Measurements from ENCODE around the gene CKAP2. TPM values are rescaled to one million over a fixed set of nuclear protein-coding genes. Genes with fewer than 3 reads are reported as not detected.
"Not testable (repeated sequence)": the region's sequence is repeated elsewhere in the genome, so short reads cannot be mapped to it uniquely, and the experiment has no call there.

Gene CKAP2
- total and polyA plus RNA-seq, 2 experiments from 2014 or later, result 24.9 to 47.2 TPM

DNA sequence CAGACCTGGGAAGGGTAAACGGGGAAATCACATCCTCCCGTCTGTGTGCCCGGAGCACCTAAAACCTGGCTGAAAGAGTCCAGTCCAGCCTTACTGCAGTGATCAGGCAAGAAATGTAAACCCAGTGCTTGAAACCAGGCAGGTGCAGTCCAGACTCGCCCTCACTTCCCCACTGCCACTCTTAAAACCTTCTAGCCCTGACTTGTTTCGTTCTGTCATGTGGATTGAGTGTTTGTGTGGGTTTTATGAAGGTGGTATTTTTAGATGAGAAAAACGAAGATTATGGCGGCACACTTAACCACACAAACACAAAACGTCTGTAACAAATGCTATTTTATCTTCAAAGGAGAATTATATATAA is 839 bp upstream of the CKAP2 start:
- Histone ChIP-seq H3K4me1 (ENCODE audit: low read depth) (peaks cover 14% of the 10 kb centered on the region), H3K27ac (no peak overlapping the region), H3K36me3 (no peaks in the 10 kb centered on the region), H3K27me3 (no peaks in the 10 kb centered on the region), H3K4me3 (peak overlapping the region; percentile 75), H3K9me3 (ENCODE audit: low read depth) (no peaks in the 10 kb centered on the region)
- no peak for TF ChIP-seq CTCF (IDR thresholded peaks at IDR 0.05; ENCODE audit: low read depth, low read length)
- DNase-seq (ENCODE audit: low read depth in 1 of 2, low spot score in 1 of 2), result peak in 1 of 2 donors; percentile 10

- Histone ChIP-seq H3K4me3 (peak overlapping the region; percentile 75), H3K27me3 (no peaks in the 10 kb centered on the region), H3K9me3 (ENCODE audit: low read depth) (no peaks in the 10 kb centered on the region), H3K4me1 (ENCODE audit: low read depth) (peaks cover 14% of the 10 kb centered on the region), H3K27ac (peak overlapping the region; percentile 92), H3K36me3 (peaks cover 4% of the 10 kb centered on the region)
- peak; percentile 71 to 92 for DNase-seq (ENCODE audit: low read depth in 1 of 2, low spot score in 1 of 2)
- TF ChIP-seq CTCF (IDR thresholded peaks at IDR 0.05; ENCODE audit: low read depth, low read length), result no peak
Measured at GRCh38 chr13:52455677-52456041, 381 bp downstream of the CKAP2 start.

GRCh38 chr13:52459668-52460067 is 4.4 kb downstream of the CKAP2 start:
- H3K9me3 ChIP-seq (ENCODE audit: low read depth), result no peaks in the 10 kb centered on the region
- peaks cover 8% of the 10 kb centered on the region for H3K4me1 ChIP-seq (ENCODE audit: low read depth)
- H3K27ac ChIP-seq, result no peak overlapping the region
- no peak for TF ChIP-seq CTCF (IDR thresholded peaks at IDR 0.05; ENCODE audit: low read depth, low read length)
- DNase-seq (ENCODE audit: low read depth in 1 of 2, low spot score in 1 of 2), result peak in 1 of 2 donors; percentile 27
- no peaks in the 10 kb centered on the region for H3K27me3 ChIP-seq
- no peak overlapping the region for H3K4me3 ChIP-seq
- H3K36me3 ChIP-seq, result peaks cover 34% of the 10 kb centered on the region

GRCh38 chr13:52461265-52461664 is 6.0 kb downstream of the CKAP2 start:
- no peak overlapping the region for H3K4me3 ChIP-seq
- H3K36me3 ChIP-seq, result peaks cover 44% of the 10 kb centered on the region
- TF ChIP-seq CTCF (IDR thresholded peaks at IDR 0.05; ENCODE audit: low read depth, low read length), result no peak

DNA sequence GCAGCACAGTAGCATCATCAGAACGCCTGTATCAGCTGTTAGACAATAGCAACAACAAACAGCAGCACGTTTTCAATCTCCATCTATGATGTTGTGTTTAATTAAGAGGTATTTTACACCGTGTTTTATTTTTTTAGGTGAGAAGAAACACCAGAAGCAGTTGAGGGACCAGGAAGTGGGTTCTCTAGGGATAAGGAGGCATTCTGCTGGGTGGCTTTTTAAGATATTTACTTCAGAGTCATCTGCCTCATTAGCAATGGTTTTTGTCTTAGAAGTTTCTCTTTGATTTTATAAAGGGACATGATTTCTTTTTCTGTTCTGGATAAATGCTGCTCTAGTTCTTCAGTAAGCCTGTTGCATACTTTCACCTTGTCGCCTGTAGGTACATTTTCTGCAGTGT is 8.2 kb downstream of the CKAP2 start:
- H3K36me3 ChIP-seq, result peaks cover 55% of the 10 kb centered on the region
- H3K4me3 ChIP-seq, result no peak overlapping the region
- DNase-seq (ENCODE audit: low read depth in 1 of 2, low spot score in 1 of 2), result no peak
- no peak for TF ChIP-seq CTCF (IDR thresholded peaks at IDR 0.05; ENCODE audit: low read depth, low read length)
- no peaks in the 10 kb centered on the region for H3K9me3 ChIP-seq (ENCODE audit: low read depth)
- no peaks in the 10 kb centered on the region for H3K27me3 ChIP-seq
- H3K27ac ChIP-seq, result no peak overlapping the region
- no peaks in the 10 kb centered on the region for H3K4me1 ChIP-seq (ENCODE audit: low read depth)

More at GRCh38 chr13:52461265-52461664, 6.0 kb downstream of the CKAP2 start:
- DNase-seq (ENCODE audit: low read depth in 1 of 2, low spot score in 1 of 2), result no peak
- H3K9me3 ChIP-seq (ENCODE audit: low read depth), result no peaks in the 10 kb centered on the region
- H3K4me1 ChIP-seq (ENCODE audit: low read depth), result peaks cover 4% of the 10 kb centered on the region
- H3K27me3 ChIP-seq, result no peaks in the 10 kb centered on the region
- no peak overlapping the region for H3K27ac ChIP-seq

DNA sequence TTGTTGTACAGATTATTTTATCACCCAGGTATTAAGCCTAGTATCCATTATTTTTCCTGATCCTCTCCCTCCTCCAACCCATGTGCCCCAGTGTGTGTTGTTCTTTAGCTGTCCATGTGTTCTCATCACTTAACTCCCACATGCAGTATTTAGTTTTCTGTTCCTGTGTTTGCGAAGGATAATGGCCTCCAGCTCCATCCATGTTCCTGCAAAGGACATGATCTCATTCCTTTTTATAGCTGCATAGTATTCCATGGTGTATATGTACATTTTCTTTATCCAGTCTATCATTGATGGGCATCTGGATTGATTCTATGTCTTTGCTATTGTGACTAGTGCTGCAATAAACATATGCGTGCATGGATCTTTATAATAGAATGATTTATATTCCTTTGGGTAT is 13.2 kb downstream of the CKAP2 start:
- not testable (repeated sequence) for H3K27ac ChIP-seq; H3K9me3 ChIP-seq (ENCODE audit: low read depth); H3K4me3 ChIP-seq; H3K4me1 ChIP-seq (ENCODE audit: low read depth); DNase-seq (ENCODE audit: low read depth in 1 of 2, low spot score in 1 of 2); H3K27me3 ChIP-seq
- H3K36me3 ChIP-seq, result peaks cover 39% of the 10 kb centered on the region

GRCh38 chr13:52480677-52481428 is 25.6 kb downstream of the CKAP2 start:
- not testable (repeated sequence) for H3K27ac ChIP-seq; H3K9me3 ChIP-seq (ENCODE audit: low read depth); H3K4me1 ChIP-seq (ENCODE audit: low read depth); DNase-seq (ENCODE audit: low read depth in 1 of 2, low spot score in 1 of 2); H3K27me3 ChIP-seq; H3K4me3 ChIP-seq; H3K36me3 ChIP-seq

DNA sequence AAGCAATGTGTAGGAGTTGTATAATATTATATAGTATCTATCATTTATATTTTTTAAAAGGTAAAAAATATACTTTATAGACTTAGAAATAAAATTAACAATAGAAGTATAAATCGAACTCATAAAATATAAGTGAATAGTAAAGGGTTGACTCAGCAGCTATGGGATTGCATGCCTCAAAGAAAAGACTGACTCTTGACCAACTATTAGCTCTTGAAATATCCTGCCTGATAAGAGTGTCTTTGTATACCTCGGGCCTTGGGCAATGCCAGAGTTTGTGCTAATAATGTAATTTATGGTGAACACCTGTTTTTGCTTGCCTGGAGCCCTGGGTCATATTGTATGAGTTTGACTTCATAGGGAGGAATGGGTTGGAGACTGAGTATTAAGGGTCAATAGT is 31.8 kb downstream of the CKAP2 start:
- not testable (repeated sequence) for H3K4me1 ChIP-seq (ENCODE audit: low read depth); H3K4me3 ChIP-seq; H3K36me3 ChIP-seq; H3K27ac ChIP-seq; DNase-seq (ENCODE audit: low read depth in 1 of 2, low spot score in 1 of 2); H3K27me3 ChIP-seq; H3K9me3 ChIP-seq (ENCODE audit: low read depth)

DNA sequence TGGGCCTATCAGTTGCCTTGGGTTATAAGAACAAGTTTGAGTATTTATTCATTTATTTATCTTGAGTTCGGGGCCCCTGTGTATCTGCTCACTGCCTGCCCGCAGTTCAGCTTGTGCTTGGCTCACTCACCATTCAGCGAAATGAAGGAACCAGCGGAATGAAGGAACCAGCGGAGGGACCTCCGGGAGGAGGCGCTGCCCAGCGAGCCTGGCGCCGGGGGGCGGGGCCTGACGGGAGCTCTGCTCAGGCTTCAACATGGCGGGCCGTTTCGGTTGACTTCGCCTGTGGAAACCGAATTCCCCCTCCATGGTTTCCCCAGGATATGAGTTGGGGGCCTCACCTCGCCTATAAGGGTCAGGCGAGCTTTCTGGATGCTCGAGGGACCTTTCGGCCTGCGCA is 33.5 kb downstream of the CKAP2 start:
- H3K9me3 ChIP-seq (ENCODE audit: low read depth); H3K36me3 ChIP-seq; H3K27me3 ChIP-seq; DNase-seq (ENCODE audit: low read depth in 1 of 2, low spot score in 1 of 2); H3K4me1 ChIP-seq (ENCODE audit: low read depth); H3K4me3 ChIP-seq; H3K27ac ChIP-seq: not testable (repeated sequence)
